Measurements from ENCODE around the gene PRDX2. TPM values are rescaled to one million over a fixed set of nuclear protein-coding genes. Genes with fewer than 3 reads are reported as not detected.

The PRDX2 gene
- total RNA-seq, 6 donors from 2014 or later = 57.6 to 173 (median 123) TPM

GRCh38 chr19:12766051-12766521 lies 35.5 kb downstream of the PRDX2 start:
- peaks cover 4 to 27% (median 15%) of the 10 kb centered on the region in 4 donors for H3K36me3 ChIP-seq
- peak overlapping the region in 3 of 4 donors; percentile 31 to 58 (median 39) for H3K27ac ChIP-seq
- peak overlapping the region; percentile 28 to 50 (median 36) for H3K4me3 ChIP-seq
- TF ChIP-seq CTCF (IDR thresholded peaks at IDR 0.05) (peak; percentile 80 to 97 (median 91)), POLR2AphosphoS5 (IDR thresholded peaks at IDR 0.05) (no peak)
- ATAC-seq (ENCODE audit: low FRiP score in 2 of 2) = peak; percentile 76 to 96
- WGBS, 2 donors = 2 to 57% methylated on average over 12 to 30 of the region's 30 CpGs
- H3K27me3 ChIP-seq = no peaks in the 10 kb centered on the region
- H3K9me3 ChIP-seq = no peaks in the 10 kb centered on the region
- H3K4me1 ChIP-seq = peaks cover 0 to 19% (median 2%) of the 10 kb centered on the region in 4 donors
- peak; percentile 92 to 97 for DNase-seq

GRCh38 chr19:12764698-12765097 lies 36.9 kb downstream of the PRDX2 start:
- ATAC-seq (ENCODE audit: low FRiP score in 2 of 2) (no peak), DNase-seq (no peak)
- no peaks in the 10 kb centered on the region for H3K27me3 ChIP-seq
- peaks cover 0 to 13% (median under 1%) of the 10 kb centered on the region in 4 donors for H3K4me1 ChIP-seq
- 92 to 94% methylated on average over 15 to 16 of the region's 16 CpGs for WGBS, 2 donors
- H3K36me3 ChIP-seq = peaks cover 4 to 27% (median 13%) of the 10 kb centered on the region in 4 donors
- no peaks in the 10 kb centered on the region for H3K9me3 ChIP-seq
- no peak overlapping the region for H3K27ac ChIP-seq
- no peak overlapping the region for H3K4me3 ChIP-seq
- TF ChIP-seq CTCF (IDR thresholded peaks at IDR 0.05) (no peak), POLR2AphosphoS5 (IDR thresholded peaks at IDR 0.05) (no peak), POLR2A (IDR thresholded peaks at IDR 0.05) (no peak), EP300 (IDR thresholded peaks at IDR 0.05) (no peak)

GRCh38 chr19:12763100-12763499 lies 38.5 kb downstream of the PRDX2 start:
- Histone ChIP-seq H3K4me1 (peaks cover 0 to 12% (median under 1%) of the 10 kb centered on the region in 4 donors), H3K27ac (no peak overlapping the region), H3K4me3 (no peak overlapping the region), H3K27me3 (no peaks in the 10 kb centered on the region), H3K36me3 (peaks cover 4 to 23% (median 13%) of the 10 kb centered on the region in 4 donors), H3K9me3 (no peaks in the 10 kb centered on the region)
- TF ChIP-seq POLR2AphosphoS5 (IDR thresholded peaks at IDR 0.05) = no peak
- TF ChIP-seq POLR2A (IDR thresholded peaks at IDR 0.05) = no peak
- TF ChIP-seq CTCF (IDR thresholded peaks at IDR 0.05) = no peak
- no peak for TF ChIP-seq EP300 (IDR thresholded peaks at IDR 0.05)
- ATAC-seq (ENCODE audit: low FRiP score in 2 of 2) = no peak
- DNase-seq = peak in 1 of 2 donors; percentile 65
- 85 to 95% methylated on average over 11 of the region's 11 CpGs for WGBS, 2 donors

GRCh38 chr19:12759686-12760085 lies 41.9 kb downstream of the PRDX2 start:
- 91 to 98% methylated on average over 6 of the region's 6 CpGs for WGBS, 2 donors
- ATAC-seq (ENCODE audit: low FRiP score in 2 of 2) (no peak), DNase-seq (no peak)
- TF ChIP-seq EP300 (IDR thresholded peaks at IDR 0.05) = no peak
- no peak for TF ChIP-seq POLR2AphosphoS5 (IDR thresholded peaks at IDR 0.05)
- TF ChIP-seq POLR2A (IDR thresholded peaks at IDR 0.05) = no peak
- no peak for TF ChIP-seq CTCF (IDR thresholded peaks at IDR 0.05)
- H3K4me3 ChIP-seq = no peak overlapping the region
- H3K27ac ChIP-seq = no peak overlapping the region
- no peaks in the 10 kb centered on the region for H3K9me3 ChIP-seq
- H3K4me1 ChIP-seq = peaks cover 11 to 13% (median 12%) of the 10 kb centered on the region in 4 donors
- peaks cover 0 to 21% (median 9%) of the 10 kb centered on the region in 4 donors for H3K36me3 ChIP-seq
- H3K27me3 ChIP-seq = no peaks in the 10 kb centered on the region

Measured in upper lobe of left lung (tissue), 6 donors.